ENCODE data around the gene GTF2A2. TPM values are rescaled to one million over a fixed set of nuclear protein-coding genes. Genes with fewer than 3 reads are reported as not detected.

GTF2A2 gene
- total RNA-seq, 3 donors from 2014 or later, result 20.3 to 40.7 (median 36.1) TPM

GRCh38 chr15:59615661-59616060 lies 41.7 kb downstream of the GTF2A2 start:
- Histone ChIP-seq H3K27ac (no peak overlapping the region), H3K36me3 (no peaks in the 10 kb centered on the region), H3K4me1 (no peaks in the 10 kb centered on the region), H3K27me3 (no peaks in the 10 kb centered on the region), H3K4me3 (no peak overlapping the region), H3K9me3 (no peaks in the 10 kb centered on the region)
- intact Hi-C loops (cut with DNase I; ENCODE audit: low total_unique reads), result no loop called here
- DNase-seq (ENCODE audit: low spot score in 2 of 2), result no peak
- TF ChIP-seq POLR2AphosphoS5 (IDR thresholded peaks at IDR 0.05) (no peak), POLR2A (IDR thresholded peaks at IDR 0.05) (no peak)
- TF ChIP-seq, protein P1, sequence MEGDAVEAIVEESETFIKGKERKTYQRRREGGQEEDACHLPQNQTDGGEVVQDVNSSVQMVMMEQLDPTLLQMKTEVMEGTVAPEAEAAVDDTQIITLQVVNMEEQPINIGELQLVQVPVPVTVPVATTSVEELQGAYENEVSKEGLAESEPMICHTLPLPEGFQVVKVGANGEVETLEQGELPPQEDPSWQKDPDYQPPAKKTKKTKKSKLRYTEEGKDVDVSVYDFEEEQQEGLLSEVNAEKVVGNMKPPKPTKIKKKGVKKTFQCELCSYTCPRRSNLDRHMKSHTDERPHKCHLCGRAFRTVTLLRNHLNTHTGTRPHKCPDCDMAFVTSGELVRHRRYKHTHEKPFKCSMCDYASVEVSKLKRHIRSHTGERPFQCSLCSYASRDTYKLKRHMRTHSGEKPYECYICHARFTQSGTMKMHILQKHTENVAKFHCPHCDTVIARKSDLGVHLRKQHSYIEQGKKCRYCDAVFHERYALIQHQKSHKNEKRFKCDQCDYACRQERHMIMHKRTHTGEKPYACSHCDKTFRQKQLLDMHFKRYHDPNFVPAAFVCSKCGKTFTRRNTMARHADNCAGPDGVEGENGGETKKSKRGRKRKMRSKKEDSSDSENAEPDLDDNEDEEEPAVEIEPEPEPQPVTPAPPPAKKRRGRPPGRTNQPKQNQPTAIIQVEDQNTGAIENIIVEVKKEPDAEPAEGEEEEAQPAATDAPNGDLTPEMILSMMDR (IDR thresholded peaks at IDR 0.05), result no peak

GRCh38 chr15:59614153-59614552 lies 43.2 kb downstream of the GTF2A2 start:
- no peak for DNase-seq (ENCODE audit: low spot score in 2 of 2)
- Histone ChIP-seq H3K27ac (no peak overlapping the region), H3K4me3 (no peak overlapping the region), H3K27me3 (no peaks in the 10 kb centered on the region), H3K9me3 (no peaks in the 10 kb centered on the region), H3K36me3 (no peaks in the 10 kb centered on the region), H3K4me1 (no peaks in the 10 kb centered on the region)
- intact Hi-C loops (cut with DNase I; ENCODE audit: low total_unique reads), result no loop called here
- TF ChIP-seq, protein P1 (IDR thresholded peaks at IDR 0.05), result no peak
- no peak for TF ChIP-seq POLR2AphosphoS5 (IDR thresholded peaks at IDR 0.05)
- TF ChIP-seq POLR2A (IDR thresholded peaks at IDR 0.05), result no peak

DNA sequence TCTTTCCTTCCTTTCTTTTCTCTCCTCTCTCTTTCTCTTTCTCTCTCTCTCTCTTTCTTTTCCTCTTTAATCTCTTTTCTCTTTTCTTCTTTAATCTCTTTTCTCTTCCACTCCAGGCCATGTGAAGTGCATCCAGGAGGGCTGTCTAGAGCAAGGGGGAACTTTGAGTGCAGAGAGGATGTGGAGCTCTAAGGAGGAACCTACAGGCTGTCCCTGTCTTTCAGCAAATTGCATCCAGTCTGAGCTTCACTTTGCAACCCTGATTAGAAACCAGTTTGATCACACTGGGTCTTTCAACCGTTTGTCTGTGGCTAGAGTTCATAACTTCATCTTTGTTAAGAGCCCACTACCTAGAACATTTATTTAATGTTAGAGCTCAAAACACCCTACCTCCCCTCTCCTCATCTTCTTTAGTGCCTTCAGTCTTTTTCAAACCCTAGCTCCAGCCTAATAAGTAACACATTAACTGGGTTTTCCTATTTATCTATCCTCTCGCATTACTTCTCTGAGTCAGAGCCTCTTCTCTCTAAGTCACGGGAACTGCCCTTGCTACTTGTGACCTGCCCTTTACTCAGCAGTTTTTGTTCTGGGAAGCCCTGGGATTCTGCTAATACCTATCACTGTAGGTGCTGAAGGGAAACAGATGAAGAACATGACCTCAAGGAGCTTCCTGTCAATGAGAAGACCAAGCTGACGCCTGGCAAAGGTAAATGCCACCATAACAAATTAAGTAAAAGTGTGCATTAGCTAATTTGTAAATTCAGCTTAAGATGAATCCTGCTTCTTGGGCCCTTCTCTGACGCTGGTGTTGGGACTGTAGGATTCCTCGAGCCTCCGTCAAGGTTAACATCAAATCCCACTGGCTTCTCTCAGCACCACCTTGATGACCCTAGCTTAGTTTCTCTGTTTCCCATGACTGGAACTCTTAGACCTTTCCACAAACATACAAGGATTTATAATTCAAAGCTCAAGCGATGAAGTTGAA lies 45.7 kb downstream of the GTF2A2 start, which contains the start of gene GCNT3:
TSS of gene GCNT3 (plus strand) at position 508 of the 985 bp plus-strand sequence. CDS start 6,456 bp downstream, outside the sequence.
- H3K27me3 ChIP-seq, result no peaks in the 10 kb centered on the region
- no peak for TF ChIP-seq POLR2AphosphoS5 (IDR thresholded peaks at IDR 0.05)
- TF ChIP-seq POLR2A (IDR thresholded peaks at IDR 0.05), result no peak
- TF ChIP-seq, protein P1 (IDR thresholded peaks at IDR 0.05), result no peak
- no peaks in the 10 kb centered on the region for H3K4me1 ChIP-seq
- no peak for DNase-seq (ENCODE audit: low spot score in 2 of 2)
- H3K4me3 ChIP-seq, result no peak within 1 kb of the TSS
- no peaks in the 10 kb centered on the region for H3K9me3 ChIP-seq
- H3K27ac ChIP-seq, result no peak within 1 kb of the TSS
- intact Hi-C loops (cut with DNase I; ENCODE audit: low total_unique reads), result no loop called here
- no peaks in the 10 kb centered on the region for H3K36me3 ChIP-seq

DNA sequence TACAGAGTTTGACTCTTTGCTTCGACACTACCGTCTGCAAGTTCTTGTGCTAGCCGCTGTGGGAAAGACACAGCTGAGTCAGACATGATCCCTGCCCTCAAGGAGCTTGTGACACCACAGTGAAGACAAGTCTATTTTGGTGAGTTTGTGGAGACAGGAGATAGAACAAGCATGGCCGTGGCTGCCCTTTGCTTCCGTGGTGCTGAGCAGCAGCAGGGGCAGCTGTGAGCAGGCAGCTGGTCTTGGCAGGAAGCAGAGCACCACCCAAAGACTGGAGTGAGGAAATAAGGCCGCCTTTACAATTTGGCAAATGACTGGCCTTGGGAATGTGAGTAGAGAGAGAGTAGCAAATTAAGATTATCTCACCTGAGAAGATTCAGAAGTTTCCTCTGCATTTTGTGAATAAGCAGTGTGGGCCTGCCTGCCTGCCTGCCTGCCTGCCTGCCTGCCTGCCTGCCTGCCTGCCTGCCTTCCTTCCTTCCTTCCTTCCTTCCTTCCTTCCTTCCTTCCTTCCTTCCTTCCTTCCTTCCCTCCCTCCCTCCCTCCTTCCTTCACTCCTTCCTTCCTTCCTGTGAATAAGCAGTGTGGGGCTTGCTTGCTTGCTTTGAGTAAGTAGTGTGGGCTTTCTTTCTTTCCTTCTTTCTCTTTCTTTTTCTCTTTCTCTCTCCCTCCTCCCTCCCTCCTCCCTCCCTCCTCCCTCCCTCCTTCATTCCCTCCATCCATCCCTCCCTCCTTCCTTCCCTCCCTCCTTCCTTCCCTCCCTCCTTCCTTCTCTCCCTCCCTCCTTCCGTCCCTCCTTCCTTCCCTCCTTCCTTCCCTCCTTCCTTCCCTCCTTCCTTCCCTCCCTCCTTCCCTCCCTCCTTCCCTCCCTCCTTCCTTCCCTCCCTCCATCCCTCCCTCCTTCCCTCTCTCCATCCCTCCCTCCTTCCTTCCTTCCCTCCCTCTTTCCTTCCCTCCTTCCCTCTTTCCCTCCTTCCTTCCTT lies 47.3 kb downstream of the GTF2A2 start:
- H3K9me3 ChIP-seq, result no peaks in the 10 kb centered on the region
- no peak overlapping the region for H3K4me3 ChIP-seq
- no peaks in the 10 kb centered on the region for H3K27me3 ChIP-seq
- no peak overlapping the region for H3K27ac ChIP-seq
- H3K36me3 ChIP-seq, result no peaks in the 10 kb centered on the region
- H3K4me1 ChIP-seq, result no peaks in the 10 kb centered on the region
- intact Hi-C loops (cut with DNase I; ENCODE audit: low total_unique reads), result no loop called here
- TF ChIP-seq, protein P1 (IDR thresholded peaks at IDR 0.05), result no peak
- no peak for TF ChIP-seq POLR2AphosphoS5 (IDR thresholded peaks at IDR 0.05)
- TF ChIP-seq POLR2A (IDR thresholded peaks at IDR 0.05), result no peak
- DNase-seq (ENCODE audit: low spot score in 2 of 2), result no peak
